Measurements from ENCODE around the gene DNAJB14.

GRCh38 chr4:99943904-99944437, 2.4 kb downstream of the DNAJB14 start:
- no peak for TF ChIP-seq REST (IDR thresholded peaks at IDR 0.05; ENCODE audit: low read depth)
- no peak for TF ChIP-seq RAD21 (IDR thresholded peaks at IDR 0.05; ENCODE audit: low read depth)
- no peak for TF ChIP-seq EP300 (IDR thresholded peaks at IDR 0.05; ENCODE audit: borderline replicate concordance)
- no peak for TF ChIP-seq YY1 (IDR thresholded peaks at IDR 0.05; ENCODE audit: low read depth)
- no peak for TF ChIP-seq FOXM1 (IDR thresholded peaks at IDR 0.05; ENCODE audit: borderline replicate concordance, low read depth)
- TF ChIP-seq, protein P1, sequence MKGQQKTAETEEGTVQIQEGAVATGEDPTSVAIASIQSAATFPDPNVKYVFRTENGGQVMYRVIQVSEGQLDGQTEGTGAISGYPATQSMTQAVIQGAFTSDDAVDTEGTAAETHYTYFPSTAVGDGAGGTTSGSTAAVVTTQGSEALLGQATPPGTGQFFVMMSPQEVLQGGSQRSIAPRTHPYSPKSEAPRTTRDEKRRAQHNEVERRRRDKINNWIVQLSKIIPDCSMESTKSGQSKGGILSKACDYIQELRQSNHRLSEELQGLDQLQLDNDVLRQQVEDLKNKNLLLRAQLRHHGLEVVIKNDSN (IDR thresholded peaks at IDR 0.05), result no peak

All from Ishikawa (cell line).